Left forelimb (tissue), 1 donor: Measurements from ENCODE around the gene COPS9.
A peak's percentile ranks its signal among the peaks of the same experiment; 100 is the strongest.

ENCODE experiments used
- DNase-seq: peaks from one replicate; pipeline ENCODE4 v3.0.0-alpha.2; 2018; ENCODE audit warnings: low spot score

COPS9 gene

DNA sequence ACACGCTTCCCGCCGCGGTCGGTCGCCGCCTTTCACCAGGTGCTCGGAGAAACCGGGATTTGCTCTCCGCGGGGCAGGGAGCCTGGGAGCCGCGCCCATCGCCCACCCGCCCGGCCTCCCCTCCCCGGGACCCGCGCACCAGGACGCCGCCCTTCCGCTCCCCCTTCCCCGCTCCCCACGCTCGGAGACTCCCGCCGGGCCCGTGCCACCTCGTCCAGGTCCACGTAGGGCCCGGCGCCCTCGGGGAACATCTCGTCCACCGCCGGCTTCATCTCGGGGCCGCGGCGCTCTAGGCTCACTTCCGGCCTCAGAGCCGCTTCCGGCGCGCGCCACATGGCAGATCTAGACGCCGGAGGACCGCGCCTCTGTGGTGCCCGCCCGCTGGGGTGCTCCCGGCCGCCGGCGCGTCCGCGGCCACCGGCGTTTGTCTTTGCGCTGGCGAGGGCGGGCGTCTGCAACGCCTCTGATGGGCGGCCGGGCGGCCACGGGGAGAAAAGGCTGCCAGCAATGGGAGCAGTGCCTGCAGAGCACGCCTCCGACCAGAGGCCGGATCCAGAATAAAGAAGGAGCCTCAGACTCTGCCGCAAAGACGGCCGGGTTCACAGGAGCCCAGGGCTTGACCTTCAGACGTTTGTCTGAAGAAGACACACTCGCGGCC lies at the start of gene COPS9:
COPS9 (minus strand) TSS at position 293 of the 658 bp plus-strand sequence; CDS start at position 272, 21 bp downstream.
- DNase-seq, result peak; percentile 88

DNA sequence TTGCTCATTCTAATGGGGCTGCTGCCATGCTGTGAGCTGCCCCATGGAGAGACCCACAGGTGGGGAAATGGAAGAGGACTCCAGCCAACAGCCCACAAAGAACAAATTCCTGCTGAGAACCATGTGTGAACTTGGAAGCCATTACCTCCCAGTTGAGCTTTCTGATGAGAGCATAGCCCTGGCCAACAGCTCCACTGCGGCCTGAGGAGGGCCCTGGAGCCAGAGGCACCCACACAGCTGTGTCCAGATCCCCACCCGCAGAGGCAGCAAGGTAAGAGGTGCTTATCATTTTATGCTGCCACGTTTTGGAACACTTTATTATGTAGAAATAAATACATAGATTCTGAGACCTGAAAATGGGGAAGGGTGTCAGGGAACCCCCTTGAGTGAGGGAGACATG lies 48.6 kb upstream of the COPS9 start:
- no peak for DNase-seq

DNA sequence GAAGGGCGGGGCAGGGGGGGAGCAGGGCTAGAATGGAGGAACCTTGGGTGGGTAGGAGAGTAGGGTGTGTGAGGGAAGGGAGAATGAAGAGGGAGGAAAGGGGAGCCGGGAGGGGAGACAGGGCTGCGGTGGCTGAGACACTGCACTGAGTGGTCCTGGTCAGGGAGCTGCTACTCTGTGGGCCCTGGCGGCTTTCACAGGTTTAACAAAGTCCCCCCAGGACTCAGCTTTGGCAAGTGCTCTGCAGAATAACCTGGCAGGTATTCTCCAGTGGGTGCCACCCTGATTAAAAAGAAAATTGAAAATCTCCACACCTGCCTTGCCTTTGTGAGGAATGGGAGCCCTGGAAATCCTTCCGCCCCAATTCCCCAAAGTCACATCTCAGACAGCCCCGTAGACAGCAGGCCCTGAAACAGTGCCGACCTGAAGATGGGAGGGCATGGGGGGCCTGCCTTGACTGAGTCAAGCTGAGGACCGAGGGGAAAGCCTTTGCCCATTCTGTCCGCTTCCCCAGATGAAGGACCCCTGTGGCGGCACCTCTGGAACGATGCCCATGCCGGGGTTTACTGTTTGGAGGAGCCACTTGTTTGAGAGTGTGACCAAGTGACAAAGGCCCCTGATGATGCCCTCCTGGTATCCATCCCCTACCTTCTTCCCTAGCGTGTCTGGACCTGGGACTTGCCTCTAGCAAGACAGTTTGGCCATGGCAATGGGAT lies 47.9 kb upstream of the COPS9 start:
- DNase-seq, result no peak

DNA sequence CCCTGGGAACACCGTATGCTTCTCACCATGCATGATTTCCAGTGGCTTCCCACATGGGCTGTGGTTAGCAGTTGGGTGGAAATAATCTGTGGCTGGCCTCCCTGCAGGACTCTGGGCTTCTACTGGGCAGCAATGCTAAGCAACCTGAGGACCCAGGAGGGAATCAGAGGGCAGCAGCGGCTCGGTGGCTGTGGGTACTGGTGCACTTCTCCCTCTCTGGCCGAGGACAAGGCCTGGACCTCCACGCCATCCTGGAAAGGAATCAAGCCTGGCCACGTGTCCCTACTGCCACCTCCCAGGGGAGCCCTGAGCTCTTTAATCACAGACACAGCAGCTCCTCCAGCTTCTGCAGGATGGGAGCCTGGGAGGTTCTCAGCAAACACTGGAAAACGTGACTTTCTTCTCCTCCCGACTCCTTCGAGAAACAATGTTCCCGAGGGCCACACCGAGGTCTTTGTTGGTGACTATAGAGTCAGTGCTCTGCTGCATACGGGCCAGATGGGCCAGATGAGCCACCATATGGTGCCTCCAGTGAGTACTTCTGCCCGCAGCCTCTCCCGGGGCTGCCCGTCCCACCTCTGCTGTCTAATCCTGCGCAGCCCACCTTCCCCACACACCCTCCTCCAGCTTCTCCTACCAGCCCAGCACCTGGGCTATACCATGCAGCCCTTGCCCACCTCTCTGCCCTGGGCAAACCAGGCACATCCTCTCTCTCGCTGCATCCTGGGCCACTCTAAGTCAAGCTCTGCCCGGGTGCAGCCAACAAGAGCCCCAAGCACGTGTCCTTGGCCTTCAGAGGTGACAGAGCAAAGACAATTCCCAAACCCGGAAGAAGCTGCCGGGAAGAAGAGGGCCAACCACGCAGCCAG lies 47.1 kb upstream of the COPS9 start:
- DNase-seq, result no peak

DNA sequence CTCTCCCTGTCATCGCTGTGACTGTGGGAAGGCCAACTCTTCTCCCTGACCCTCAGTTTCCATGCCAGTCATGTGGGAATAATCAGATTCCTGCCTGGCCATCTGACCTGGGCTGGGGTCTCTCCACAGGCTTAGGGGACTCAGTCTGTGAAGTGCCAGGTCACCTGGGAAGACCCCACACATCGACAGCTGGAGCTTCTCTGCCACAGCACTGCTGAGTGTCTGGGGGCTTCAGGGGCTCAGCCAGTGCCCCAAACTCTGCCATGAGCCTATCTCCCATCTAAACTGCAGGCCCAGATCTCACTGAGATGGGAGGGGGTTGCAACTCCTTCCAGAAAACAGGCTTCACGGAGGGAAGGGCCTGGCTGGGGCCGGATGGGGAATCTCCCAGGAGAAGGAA lies 46.4 kb upstream of the COPS9 start:
- DNase-seq, result no peak

DNA sequence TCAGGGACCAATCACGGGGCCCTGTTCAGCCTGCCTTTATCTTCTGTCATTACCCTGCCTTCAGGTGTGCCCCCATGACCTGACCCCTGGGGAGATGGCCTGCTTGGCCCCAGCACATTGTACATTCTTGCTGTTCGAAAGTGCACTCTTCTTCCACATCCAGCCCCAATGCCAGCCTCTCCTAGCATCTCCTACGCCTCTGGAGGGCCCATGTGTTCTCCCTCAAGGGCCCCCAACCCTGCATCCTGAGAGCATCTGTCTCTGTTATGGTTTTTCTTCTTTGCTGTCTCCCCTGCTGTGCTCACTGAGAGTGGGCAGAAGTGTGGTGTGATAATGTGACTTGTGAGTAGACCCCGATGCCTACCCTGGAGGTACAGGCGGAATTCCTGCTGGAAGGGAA lies 45.9 kb upstream of the COPS9 start:
- no peak for DNase-seq

DNA sequence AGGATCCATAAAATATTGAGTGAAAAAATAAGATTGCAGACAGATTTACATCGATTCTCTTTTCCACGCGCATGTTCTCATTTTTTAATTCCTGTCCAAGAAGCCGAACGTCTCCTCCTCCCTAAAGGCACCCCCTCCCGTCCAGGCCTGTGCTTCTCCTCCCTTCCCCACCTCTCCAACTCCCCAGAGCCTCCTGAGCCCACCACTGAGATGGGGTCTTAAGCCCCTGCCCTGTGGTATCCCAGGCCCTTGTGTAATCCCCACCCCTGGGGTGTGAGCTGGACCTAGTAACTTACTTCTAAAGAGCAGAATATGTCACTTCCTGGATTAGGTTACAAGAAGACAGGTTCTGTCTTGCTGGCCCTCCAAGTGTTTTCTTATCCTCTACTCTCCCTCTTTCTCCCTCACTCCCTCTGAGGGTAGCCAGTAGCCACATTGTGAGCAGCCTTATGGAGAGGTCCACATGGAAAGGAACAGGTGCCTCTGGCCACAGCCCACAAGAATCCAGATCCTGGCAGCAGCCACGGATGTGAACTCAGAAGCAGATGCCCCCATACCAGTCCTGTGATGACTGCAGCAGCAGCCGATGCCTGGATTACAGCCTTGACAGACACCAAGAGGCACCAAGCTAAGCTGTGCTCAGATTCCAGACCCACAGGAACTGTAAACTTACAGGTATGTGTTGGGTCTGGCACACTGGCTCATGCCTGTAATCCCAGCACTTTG lies 44.0 kb upstream of the COPS9 start:
- no peak for DNase-seq

DNA sequence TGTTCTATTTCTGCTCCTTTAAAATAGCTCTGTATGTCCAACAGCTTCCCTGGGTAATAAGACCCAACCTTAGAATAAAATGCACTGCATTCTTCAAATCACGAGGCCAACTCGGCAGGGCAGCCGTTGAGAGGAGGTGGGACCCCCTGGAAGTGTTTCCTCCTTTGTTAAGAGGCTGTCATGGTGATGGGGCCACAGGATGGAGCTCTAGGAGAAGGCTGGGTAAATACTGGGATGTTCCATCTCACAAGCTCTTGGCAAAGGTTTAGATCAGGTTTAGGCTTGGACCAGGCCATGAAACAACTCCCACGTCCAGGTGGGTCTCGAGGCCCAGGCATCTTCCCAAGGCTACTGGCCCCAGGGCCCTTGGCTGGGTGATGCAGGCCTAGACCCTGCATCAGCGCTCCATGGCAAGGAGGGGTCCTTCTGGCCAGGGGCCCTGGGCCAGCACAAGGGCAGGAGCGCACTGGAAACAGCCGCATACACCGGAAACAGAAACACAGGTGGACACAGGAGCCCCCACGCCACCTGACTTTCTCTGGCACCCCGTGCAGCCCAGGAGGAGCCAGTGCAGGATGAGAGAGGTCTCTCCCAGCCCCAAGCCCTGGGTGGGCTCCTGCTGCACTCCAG lies 43.2 kb upstream of the COPS9 start:
- DNase-seq, result no peak

DNA sequence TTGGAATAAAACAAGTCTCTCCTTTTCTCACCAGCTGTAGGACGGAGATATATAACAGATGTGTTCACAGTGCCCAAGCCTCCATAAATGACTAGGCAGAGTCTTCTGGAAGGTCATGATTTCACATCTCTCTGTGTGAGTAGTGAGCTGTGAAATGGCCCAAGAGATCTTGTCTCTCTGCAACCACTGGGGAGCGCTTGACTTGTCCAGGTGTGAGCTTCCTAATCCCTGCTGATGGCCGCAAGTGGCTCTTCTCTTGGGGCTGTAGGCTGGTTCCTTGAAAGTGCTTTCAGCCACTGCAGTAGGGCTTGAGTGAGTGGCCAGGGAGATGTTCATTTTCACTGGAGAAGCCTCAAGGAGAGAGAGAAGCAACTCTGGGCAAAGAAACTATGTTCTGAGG lies 42.5 kb upstream of the COPS9 start:
- DNase-seq, result no peak

DNA sequence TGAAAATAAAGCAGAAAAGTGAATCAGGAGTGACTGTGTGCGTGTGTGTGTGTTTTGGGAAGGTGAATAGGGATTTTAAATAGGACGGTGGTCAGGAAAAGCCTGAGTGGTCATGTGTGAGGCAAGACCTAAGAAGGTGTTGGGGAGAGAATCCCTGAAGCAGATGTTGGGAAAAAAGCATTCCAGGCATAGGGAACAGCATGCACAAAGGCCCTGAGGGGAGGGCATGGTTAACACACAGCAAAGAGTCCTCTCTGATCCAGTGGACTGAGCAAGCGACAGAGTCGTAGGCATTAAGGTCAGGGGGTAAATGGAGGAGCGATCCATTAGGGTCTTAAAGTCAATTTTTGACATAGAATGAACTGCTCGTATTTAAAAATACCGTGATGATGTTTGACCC lies 38.4 kb upstream of the COPS9 start:
- no peak for DNase-seq

DNA sequence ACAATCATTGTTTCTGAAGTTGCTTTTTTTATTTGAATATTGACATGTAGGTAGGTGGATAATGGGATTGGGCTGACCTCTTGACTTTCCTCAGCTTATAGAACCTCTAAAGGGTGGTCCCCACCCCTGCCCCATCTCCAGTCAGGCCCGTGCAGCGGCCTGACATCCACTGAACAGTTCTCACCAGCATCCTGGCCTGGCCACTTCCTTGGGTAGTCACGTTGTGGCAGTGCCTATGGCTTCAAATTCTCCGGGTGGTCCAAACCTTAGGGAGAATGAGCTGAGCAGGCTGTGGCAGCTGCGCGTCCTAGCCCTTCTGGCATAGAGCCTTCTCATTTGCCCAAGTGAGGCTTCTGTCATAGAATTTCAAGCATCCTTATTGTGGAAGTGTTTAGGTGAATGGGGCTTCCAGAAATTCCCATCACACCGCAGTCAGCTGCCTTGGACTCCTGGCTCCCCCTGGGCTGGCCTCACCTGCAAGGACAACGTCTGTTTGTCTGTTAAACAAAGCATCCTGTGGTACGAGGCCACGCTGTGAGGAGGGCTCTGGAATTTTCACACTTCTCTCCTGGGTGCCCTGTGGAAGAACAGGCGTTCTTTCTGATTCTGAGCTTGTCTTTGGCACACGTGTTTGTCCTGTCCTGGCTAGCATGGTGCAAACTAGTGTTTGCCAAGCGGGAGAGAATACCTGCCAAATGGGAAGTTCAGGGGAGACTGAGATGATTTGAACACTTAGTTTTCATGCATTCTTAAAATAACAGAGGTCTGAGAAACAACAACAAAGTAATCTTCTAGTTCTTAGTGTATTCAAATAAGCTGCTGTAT lies 36.2 kb upstream of the COPS9 start:
- DNase-seq, result no peak

DNA sequence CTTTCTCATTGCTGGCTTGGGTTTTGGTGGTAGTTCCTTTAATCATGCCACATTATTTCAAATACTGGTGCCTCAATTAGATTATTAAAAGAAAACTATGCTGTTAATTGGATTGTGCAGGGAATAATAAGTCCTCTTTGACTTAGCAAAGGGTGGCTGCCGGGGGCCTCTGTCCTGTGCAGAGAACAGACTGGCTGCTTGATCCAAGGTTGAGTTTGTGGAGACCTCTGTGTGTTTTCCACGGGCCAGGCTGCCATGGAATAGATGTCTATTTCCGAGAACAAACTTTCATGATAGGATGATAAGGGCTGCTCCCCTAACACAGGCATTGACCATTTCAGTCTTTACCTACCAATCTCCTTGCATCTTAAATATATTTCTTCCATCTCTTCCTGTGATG lies 34.8 kb upstream of the COPS9 start:
- no peak for DNase-seq

DNA sequence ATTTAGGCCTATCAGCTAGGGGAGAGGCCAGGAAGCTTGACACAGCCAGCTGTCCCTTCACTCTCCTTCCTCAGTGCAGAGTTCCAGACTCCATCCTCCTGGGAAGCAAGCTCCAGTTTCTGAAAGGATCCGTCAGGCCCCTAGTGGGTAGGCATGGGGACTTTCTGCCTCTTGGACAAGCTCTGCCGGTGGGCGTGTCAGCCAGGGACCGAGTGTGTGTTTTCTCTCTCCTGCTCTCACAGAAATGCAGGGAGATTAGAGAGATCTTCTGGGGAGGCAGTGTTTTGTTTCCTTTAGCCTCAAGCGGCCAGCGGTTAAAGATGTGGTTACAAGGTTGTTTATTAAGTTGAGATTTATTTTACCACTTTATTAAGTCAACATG lies 34.2 kb upstream of the COPS9 start:
- no peak for DNase-seq

DNA sequence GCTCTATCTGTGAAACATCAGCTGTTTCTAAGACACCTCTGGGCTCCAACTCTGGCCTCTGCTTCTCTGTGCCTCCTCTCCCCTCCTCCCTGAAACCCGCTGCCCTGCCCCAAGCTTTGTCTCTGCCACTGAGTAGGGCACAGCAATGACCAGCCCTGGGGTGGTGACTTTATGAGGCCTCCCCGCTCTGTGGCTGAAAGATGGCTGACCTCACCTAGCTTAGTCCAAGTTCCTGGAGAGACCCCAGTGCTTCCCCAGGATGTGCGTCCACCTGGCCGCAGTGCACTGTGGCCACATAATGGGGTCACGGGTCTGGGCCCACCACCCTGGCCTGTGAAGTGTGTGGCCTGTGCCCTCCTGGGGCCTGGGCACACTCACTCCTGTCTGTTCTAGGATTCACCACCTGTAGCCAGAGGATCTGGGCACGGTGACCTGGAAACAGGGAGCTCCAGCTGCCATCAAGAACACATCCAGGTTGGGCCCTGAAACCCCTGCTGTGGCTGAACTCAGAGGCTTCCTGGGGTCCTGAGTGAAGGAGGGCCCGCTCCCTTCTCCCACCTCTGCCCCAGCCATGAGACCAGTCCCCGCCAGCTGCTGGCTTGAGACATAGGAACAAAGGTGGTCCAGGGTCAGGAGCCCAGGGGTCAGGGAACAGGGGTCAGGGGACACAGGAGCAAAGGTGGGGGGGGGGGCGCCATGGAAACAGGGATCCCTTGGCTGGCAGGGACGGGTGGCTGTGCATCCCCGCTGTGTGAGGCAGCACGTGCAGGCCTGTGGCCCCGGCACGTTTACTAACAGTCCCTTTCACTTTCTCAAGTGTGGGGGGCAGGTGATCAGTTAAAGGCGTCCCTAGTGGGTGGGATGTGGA lies 33.6 kb upstream of the COPS9 start:
- no peak for DNase-seq

DNA sequence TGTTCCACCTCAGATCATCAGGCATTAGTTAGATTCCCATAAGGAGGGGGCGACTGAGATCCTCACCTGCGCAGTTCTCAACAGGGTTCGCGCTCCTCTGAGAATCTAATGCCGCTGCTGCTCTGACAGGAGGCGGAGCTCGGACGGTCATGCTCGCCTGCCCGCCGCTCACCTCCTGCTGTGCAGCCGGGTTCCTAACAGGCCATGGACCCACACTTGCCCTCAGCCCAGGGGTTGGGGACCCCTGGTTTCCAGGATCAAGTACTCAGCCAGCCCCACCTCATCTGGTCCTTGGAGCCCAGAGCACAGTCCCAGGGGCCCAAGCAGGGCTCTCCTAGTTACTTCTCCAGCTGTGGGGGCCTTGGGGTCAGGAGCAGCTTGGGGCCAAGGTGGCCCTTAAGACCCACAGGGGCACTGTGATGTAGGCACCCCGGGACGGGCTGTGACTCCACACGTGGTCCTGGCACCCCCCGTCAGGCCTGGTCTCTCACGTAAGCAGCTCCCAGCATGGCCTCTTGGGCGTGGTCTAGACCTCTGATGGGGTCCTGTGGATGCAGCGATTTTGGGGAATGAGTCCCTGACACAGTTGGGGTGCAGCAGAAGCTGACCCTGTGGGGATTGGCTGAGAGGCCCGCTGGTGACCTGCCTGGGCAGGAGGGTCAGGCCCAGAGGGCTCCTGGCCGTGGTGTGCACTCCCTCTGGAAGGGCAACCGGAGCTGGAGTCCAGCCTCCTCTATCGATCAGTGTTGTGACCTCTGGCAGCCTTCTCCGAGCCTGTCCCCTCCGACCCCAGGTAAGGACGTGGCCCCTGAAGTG lies 32.6 kb upstream of the COPS9 start:
- DNase-seq, result no peak

DNA sequence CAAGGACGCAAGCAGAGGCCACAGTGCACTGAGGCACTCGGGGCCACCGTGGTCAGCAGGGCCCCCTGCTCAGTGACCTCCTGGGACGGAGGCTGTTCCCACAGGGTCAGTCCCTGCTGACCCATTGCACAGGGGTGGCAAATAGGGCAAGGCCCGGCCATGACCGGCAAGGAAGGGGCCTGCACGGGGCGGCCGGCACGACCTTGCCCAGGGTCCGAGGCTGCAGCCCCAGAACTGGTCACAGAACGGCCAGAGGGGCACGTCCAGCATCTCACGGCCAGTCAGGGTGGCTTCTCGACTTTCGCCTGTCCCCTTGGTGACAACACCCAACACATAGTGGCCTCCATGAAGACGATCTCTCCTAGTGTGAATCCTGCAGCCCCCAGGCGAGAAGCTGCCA lies 31.9 kb upstream of the COPS9 start:
- DNase-seq, result no peak

DNA sequence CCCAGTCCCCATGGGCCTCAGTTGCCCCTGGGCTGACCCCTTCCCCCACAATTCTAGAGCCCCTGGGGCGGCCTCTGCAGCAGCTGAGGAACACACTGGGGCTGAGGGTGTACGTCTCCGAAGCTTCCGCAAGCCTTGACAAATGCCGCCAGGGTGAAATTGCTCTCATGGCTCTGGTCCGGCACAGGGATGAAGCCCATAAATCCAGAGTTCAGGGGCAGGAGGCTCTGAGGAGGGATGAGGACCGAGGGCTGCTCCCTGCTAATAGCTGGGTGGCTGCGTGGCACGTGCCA lies 31.4 kb upstream of the COPS9 start:
- no peak for DNase-seq

DNA sequence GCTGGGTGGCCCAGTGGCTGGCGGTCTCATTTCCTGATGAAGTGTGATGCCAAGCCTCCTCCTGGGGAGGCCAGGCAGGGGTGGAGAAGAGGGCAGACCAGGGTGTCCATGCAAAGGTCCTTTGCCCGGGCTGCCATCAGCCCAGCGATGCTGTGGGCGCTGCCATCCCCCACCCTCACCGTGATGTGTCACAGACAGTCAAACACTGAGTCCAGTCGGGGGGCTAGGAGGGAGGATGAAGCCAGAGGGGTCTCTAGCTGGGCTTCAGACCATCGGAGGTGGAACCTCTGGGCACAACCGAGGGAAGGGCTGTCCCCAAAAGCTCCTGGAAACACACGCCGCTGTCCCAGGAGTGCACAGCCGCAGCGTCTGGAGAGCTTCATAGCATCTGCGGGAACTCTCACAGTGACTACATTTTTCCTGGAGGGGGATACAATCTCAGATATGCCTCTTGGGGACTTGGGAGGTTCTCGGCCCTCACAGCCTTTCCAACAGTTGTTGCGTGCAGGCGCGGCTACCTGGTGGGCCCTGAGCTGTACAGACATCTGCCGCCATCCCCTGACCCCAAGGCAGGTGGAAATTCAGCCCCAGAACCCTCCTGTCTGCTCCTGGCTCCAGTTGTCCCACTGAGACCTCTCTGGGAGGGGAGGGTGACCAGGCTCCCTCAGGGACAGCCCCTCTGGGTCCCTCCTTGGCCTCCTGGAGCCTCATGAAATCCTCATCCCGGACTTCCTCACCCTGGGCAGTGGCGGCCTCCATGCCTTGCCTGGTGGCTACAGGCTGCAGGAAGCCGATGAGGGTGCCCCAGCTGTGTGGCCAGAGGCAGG lies 30.9 kb upstream of the COPS9 start:
- no peak for DNase-seq
